Mesothelial cell of epicardium (in vitro differentiated cells): ENCODE results near the gene KRTAP12-4. TPM values are rescaled to one million over a fixed set of nuclear protein-coding genes. Genes with fewer than 3 reads are reported as not detected.

Experiments used
- DNase-seq, 2 experiments: peaks; one replicate each; pipeline ENCODE4 v3.0.0; 2021; ENCODE audit warnings: low spot score in 2 of 2; ENCODE audit not compliant: unreplicated experiment in 2 of 2
- H3K27ac Mint-ChIP-seq: 2 replicates; pipeline ENCODE4 v1.8.0; 2021; ENCODE audit warnings: mixed read lengths
- H3K27me3 Mint-ChIP-seq: 2 replicates; pipeline ENCODE4 v1.8.0; 2021; ENCODE audit warnings: low read depth, mixed read lengths
- H3K36me3 Mint-ChIP-seq: 2 replicates; pipeline ENCODE4 v1.8.0; 2021; ENCODE audit warnings: mixed read lengths
- H3K4me1 Mint-ChIP-seq: 2 replicates; pipeline ENCODE4 v1.8.0; 2021; ENCODE audit warnings: mixed read lengths
- H3K4me3 Mint-ChIP-seq: 2 replicates; pipeline ENCODE4 v1.8.0; 2021; ENCODE audit warnings: mild to moderate bottlenecking, moderate library complexity, mixed read lengths
- H3K9me3 Mint-ChIP-seq: 2 replicates; pipeline ENCODE4 v1.8.0; 2021; ENCODE audit warnings: mixed read lengths
- total RNA-seq: library from RNA; stranded (reverse); gene quantifications from 3 replicates; pipeline ENCODE4 v1.2.1, GENCODE V29; 2021
- TF ChIP-seq, protein P1 (sequence below): fragments of 200-600 bp; sonication (generic); IDR thresholded peaks from one replicate; pipeline ENCODE4 v1.5.0; 2021; ENCODE audit warnings: antibody characterized with exemption; ENCODE audit not compliant: unreplicated experiment

Gene KRTAP12-4
- total RNA-seq, 1 donor from 2014 or later = not detected

DNA sequence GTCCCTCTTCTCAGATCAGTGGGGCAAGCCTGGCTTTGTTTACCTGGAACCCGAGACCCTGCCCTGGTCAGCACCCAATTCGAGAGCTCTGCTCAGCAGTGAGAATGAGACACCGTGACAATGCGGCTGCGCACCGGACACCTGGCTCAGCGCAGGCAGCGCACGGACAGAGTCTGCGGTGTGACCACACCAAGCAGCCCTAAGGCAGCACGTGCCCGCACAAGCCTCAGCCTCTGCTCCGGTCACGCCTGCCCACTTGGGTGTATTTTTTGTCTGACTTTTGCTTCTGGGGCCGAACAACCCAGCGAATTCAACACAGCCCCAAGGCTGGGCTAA, 37.9 kb downstream of the KRTAP12-4 start:
- H3K27ac Mint-ChIP-seq = no peak overlapping the region
- H3K9me3 Mint-ChIP-seq = peaks cover 23% of the 10 kb centered on the region
- no peaks in the 10 kb centered on the region for H3K36me3 Mint-ChIP-seq
- no peak for DNase-seq
- H3K4me1 Mint-ChIP-seq = no peaks in the 10 kb centered on the region
- TF ChIP-seq, protein P1, sequence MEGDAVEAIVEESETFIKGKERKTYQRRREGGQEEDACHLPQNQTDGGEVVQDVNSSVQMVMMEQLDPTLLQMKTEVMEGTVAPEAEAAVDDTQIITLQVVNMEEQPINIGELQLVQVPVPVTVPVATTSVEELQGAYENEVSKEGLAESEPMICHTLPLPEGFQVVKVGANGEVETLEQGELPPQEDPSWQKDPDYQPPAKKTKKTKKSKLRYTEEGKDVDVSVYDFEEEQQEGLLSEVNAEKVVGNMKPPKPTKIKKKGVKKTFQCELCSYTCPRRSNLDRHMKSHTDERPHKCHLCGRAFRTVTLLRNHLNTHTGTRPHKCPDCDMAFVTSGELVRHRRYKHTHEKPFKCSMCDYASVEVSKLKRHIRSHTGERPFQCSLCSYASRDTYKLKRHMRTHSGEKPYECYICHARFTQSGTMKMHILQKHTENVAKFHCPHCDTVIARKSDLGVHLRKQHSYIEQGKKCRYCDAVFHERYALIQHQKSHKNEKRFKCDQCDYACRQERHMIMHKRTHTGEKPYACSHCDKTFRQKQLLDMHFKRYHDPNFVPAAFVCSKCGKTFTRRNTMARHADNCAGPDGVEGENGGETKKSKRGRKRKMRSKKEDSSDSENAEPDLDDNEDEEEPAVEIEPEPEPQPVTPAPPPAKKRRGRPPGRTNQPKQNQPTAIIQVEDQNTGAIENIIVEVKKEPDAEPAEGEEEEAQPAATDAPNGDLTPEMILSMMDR = no peak
- no peak overlapping the region for H3K4me3 Mint-ChIP-seq
- no peaks in the 10 kb centered on the region for H3K27me3 Mint-ChIP-seq

DNA sequence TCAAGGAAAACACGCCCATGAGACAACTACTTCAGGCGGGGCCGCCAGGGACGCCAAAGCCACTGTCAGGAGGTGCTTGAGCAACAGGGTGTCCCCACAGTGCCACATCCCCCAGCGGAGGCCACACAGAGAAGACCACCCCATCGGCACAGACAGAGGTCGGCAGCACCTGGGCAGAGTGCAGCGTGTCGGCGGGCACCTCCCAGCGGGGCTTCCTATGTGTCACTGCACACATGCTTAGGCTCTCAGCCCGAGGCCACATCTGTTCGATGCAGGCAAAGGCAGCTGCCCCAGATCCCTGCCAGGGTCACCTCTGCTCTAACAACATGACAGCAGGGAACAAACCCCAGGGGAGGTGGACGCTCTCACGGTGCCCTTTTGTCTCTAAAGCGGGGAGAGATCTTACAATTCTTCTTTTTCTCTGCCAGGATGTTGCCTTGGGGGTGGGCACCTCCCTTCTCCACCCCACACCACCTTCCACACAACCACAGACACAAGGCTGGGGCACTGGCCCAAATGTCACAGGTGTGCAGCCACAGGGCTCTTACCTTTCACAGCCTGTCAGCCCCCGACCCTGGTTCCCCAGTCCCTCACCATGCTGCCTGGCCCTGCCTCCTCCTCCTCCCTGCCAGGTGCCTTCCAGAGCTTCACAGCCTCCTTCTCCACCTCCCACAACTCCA, 38.4 kb downstream of the KRTAP12-4 start:
- TF ChIP-seq, protein P1 = no peak
- Mint-ChIP-seq H3K9me3 (peaks cover 28% of the 10 kb centered on the region), H3K27me3 (no peaks in the 10 kb centered on the region), H3K4me3 (no peak overlapping the region), H3K4me1 (no peaks in the 10 kb centered on the region), H3K27ac (no peak overlapping the region), H3K36me3 (no peaks in the 10 kb centered on the region)
- DNase-seq = no peak

DNA sequence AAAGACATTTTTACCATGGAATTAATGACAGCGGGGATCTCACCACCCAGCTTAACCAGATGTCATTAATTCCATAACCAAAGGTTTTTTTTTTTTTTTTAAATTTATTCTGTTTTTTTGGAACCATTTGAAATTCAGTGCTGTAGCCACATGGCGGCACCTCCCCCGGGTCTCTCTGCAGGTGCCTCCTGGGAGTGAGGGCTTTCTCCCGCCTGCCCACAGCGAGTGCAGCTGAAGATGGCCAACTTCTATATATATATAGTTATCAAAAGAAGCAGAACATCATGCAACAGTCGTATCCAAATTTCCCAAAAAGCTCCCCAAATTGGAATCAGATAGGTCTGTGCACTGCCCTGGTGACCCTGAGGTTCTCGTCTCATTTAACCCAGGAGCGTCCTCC, 39.0 kb downstream of the KRTAP12-4 start:
- H3K27me3 Mint-ChIP-seq = no peaks in the 10 kb centered on the region
- H3K9me3 Mint-ChIP-seq = peaks cover 26% of the 10 kb centered on the region

DNA sequence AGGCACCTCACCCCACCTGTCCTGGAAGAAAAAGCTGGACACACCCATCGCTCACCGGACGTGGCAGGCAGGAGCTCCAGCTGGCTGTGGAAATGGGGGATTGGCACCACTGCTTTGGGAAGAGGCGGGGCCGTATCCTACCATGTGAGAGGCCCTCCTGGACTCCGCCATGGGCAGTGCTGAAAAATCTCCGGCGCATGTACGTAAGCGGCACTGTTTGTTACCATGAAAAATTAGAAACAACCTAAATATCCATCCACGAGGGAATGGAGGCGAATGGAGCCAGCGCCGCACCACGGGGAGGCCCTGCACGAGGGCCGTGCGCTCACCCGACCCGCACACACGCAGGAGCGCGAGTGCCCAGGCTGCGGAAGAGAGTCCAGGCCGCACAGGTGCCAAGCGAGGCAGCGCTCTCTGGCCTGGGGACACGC, 39.5 kb downstream of the KRTAP12-4 start:
- Mint-ChIP-seq H3K36me3 (no peaks in the 10 kb centered on the region), H3K9me3 (peaks cover 23% of the 10 kb centered on the region), H3K4me1 (no peaks in the 10 kb centered on the region), H3K27ac (no peak overlapping the region), H3K27me3 (no peaks in the 10 kb centered on the region), H3K4me3 (no peak overlapping the region)
- TF ChIP-seq, protein P1 = no peak
- no peak for DNase-seq

More for the DNA sequence above, 39.0 kb downstream of the KRTAP12-4 start:
- no peak for DNase-seq
- Mint-ChIP-seq H3K36me3 (no peaks in the 10 kb centered on the region), H3K4me3 (no peak overlapping the region), H3K4me1 (no peaks in the 10 kb centered on the region), H3K27ac (no peak overlapping the region)
- TF ChIP-seq, protein P1 = no peak

DNA sequence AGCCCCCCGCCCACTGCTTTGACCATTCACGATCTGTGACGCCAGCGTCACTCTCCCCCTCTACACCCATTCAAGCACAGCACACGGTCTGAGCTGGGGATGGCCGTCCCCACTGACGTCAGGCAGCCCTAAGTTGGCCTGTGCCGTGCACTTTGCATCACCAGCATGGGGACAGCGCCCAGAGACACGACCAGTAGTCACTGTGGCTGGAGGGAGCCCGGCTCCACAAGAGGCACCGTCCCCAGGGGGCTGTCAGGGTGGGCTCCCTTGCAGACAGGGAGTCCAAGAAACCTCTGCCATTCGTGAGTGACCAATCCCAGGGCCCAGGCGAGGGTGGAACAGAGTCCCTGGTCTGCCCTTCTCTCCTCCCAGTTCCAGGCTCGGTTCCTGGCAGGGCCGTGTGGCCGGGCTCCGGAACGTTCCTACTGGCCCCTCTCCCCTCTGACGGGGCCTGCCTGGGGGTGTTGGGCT, 40.3 kb downstream of the KRTAP12-4 start:
- H3K36me3 Mint-ChIP-seq = no peaks in the 10 kb centered on the region
- no peak overlapping the region for H3K27ac Mint-ChIP-seq
- no peak overlapping the region for H3K4me3 Mint-ChIP-seq
- DNase-seq = no peak
- H3K4me1 Mint-ChIP-seq = no peaks in the 10 kb centered on the region
- no peaks in the 10 kb centered on the region for H3K27me3 Mint-ChIP-seq
- peaks cover 23% of the 10 kb centered on the region for H3K9me3 Mint-ChIP-seq
- TF ChIP-seq, protein P1 = no peak
